ENCODE data around the gene CCDC106. TPM values are rescaled to one million over a fixed set of nuclear protein-coding genes. Genes with fewer than 3 reads are reported as not detected.

CCDC106 gene
- total RNA-seq, 3 donors from 2014 or later: 5.5 to 14.8 (median 6.3) TPM

DNA sequence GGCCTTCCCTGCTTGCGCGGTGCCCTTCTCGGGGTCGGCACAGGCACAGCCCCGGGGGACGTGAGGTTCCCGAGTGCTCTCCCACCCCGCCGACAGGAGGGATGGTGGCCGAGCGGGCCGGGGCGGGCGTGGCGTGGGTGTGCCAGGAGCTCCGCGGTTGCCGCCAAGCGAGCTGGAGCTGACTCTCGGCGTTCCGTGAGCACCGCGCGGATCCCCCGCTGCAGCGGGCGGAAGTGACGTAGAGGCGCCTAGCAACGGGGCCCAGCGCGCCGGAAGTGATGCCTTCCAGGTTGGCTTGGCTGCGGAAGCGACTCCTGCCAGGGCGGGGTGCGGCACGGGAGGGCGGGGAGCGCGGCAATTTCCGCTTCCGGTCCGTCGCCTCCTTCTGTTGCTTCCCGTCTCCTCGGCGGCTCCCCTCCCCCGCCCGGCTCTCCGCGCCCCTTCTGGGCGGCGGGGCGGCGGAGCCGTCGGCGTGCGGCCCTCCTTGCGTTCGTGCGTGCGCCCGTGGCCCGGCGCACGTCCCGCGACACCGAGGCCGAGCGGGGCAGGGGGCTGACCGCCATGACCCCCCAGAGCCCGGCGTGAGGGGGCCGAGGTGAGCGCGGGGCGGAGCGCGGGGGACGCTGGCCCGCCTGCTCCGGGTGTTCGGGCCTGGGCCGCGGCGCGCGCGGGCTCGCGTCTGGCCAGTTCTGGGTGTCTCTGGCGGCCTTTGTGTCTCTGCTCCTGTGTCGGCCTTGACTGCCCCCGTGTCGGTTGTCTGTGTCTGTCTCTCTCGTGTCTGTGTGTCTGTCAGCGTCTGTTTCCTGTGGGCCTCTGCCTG, 27.0 kb downstream of the CCDC106 start, which contains the start of gene EPN1:
Gene EPN1, plus strand, starts transcription at position 386 of the 820 bp plus-strand sequence. CDS start 3,402 bp downstream, outside the sequence.
- H3K36me3 ChIP-seq (ENCODE audit: low read depth): peaks cover 5% of the 10 kb centered on the region
- peaks cover 37% of the 10 kb centered on the region for H3K4me1 ChIP-seq (ENCODE audit: low read depth)
- peak; percentile 93 for ATAC-seq
- intact Hi-C loops (cut with DNase I, micrococcal nuclease): no loop called here
- peak within 1 kb of the TSS; percentile 85 for H3K4me3 ChIP-seq
- H3K9me3 ChIP-seq: no peaks in the 10 kb centered on the region
- TF ChIP-seq, protein P1, sequence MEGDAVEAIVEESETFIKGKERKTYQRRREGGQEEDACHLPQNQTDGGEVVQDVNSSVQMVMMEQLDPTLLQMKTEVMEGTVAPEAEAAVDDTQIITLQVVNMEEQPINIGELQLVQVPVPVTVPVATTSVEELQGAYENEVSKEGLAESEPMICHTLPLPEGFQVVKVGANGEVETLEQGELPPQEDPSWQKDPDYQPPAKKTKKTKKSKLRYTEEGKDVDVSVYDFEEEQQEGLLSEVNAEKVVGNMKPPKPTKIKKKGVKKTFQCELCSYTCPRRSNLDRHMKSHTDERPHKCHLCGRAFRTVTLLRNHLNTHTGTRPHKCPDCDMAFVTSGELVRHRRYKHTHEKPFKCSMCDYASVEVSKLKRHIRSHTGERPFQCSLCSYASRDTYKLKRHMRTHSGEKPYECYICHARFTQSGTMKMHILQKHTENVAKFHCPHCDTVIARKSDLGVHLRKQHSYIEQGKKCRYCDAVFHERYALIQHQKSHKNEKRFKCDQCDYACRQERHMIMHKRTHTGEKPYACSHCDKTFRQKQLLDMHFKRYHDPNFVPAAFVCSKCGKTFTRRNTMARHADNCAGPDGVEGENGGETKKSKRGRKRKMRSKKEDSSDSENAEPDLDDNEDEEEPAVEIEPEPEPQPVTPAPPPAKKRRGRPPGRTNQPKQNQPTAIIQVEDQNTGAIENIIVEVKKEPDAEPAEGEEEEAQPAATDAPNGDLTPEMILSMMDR (IDR thresholded peaks at IDR 0.05): no peak
- peak; percentile 95 to 99 (median 97) for DNase-seq

DNA sequence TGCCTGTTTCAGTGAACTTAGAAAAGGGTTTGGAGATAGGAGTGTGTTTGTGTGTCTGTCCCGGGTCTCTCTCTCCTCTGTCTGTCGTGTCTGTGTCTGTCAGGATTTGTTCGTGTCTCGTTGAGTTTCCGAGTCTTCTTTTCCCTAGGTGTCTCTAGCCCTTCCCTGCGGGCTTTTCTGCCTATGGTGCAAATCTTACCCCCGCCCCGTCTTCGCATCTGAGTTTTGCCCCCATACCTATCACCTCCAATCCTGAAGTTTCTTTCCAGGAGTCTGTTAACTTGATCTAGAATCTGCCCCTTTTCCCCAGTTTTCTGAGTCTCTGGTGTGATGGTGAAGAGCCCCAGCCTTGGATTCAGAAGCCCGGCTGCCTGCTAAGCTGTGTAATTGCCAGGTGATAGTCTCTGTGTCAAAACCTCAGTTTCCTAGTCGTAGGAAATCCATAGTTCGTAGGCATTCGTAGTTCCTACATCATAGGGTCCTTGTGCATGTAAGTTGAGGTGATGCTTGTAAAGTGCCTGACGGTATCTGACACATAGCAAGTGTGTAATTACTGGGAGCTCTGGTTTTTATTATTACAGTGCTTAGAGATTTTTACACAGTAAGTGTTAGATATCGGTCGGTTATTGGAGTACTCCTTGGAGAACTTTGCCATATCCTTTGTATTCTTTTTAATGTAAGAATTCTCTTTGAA, 27.8 kb downstream of the CCDC106 start:
- H3K4me3 ChIP-seq: peak overlapping the region; percentile 85
- peaks cover 37% of the 10 kb centered on the region for H3K4me1 ChIP-seq (ENCODE audit: low read depth)

GRCh38 chr19:55676383-55676782, 28.4 kb downstream of the CCDC106 start:
- ATAC-seq (no peak), DNase-seq (no peak)
- peaks cover 37% of the 10 kb centered on the region for H3K4me1 ChIP-seq (ENCODE audit: low read depth)

More for the DNA sequence above, 27.8 kb downstream of the CCDC106 start:
- Histone ChIP-seq H3K9me3 (no peaks in the 10 kb centered on the region), H3K36me3 (ENCODE audit: low read depth) (peaks cover 5% of the 10 kb centered on the region)
- TF ChIP-seq, protein P1 (IDR thresholded peaks at IDR 0.05): no peak
- ATAC-seq (no peak), DNase-seq (no peak)
- intact Hi-C loops (cut with DNase I, micrococcal nuclease): no loop called here

DNA sequence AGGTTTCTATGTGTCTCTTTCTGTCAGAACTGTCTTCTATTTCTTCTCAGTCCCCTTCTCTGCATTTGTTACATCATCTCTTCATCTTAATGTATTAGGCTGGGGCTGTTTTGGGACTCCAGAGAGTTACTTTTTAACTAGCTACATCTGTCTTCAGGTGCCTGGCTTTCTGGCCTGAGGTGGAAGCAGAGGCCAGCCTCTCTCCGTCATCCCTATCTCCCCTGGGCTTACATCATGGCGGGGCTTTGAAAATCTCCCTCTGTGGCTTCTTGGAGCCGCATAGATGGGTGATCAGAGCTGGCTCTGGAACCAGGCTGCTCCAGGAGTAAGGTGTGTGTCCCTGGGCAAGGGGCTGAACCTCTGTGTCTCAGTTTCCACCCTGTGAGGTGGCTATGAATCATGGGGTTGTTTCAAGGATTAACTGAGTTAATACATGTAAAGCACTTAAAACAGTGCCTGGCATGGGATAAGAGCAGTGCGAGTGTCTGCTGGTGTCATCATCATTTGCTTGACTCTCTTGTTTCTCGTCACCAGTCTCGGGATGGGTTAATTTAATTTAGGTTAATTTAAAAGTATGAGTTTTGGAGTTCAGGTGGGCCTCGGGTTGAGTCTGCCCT, 29.0 kb downstream of the CCDC106 start:
- no peak for DNase-seq
- Histone ChIP-seq H3K36me3 (ENCODE audit: low read depth) (peaks cover 5% of the 10 kb centered on the region), H3K9me3 (no peaks in the 10 kb centered on the region), H3K4me3 (no peak overlapping the region), H3K4me1 (ENCODE audit: low read depth) (peaks cover 42% of the 10 kb centered on the region)
- TF ChIP-seq, protein P1 (IDR thresholded peaks at IDR 0.05): no peak
- ATAC-seq: no peak
- intact Hi-C loops (cut with DNase I, micrococcal nuclease): no loop called here

More at GRCh38 chr19:55676383-55676782, 28.4 kb downstream of the CCDC106 start:
- Histone ChIP-seq H3K36me3 (ENCODE audit: low read depth) (peaks cover 5% of the 10 kb centered on the region), H3K9me3 (no peaks in the 10 kb centered on the region), H3K4me3 (no peak overlapping the region)
- TF ChIP-seq, protein P1 (IDR thresholded peaks at IDR 0.05): no peak
- intact Hi-C loops (cut with DNase I, micrococcal nuclease): no loop called here

DNA sequence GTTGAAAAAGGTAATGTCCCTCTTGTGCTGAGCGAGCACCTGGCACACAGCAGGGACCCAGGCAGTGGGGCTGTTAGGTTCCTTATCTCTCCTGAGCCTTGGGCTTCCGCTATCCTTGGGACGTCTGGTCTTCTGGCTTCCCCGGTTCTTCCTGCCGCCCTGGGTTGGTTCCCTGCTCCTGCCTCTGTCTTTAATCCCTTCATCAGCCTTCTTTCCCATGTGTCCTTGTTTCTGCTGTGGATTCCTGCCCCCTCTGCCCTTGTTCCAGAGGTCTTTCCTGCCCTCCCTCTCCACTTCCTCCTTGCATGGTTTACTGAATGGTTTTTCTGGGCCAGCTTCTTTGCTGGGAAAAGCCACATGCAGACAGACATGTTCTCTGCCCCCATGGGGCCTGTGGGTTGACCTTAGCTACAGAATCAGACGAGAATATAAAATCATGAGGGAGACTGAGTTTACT, 29.6 kb downstream of the CCDC106 start:
- Histone ChIP-seq H3K9me3 (no peaks in the 10 kb centered on the region), H3K4me3 (no peak overlapping the region), H3K36me3 (ENCODE audit: low read depth) (peaks cover 5% of the 10 kb centered on the region), H3K4me1 (ENCODE audit: low read depth) (peaks cover 46% of the 10 kb centered on the region)
- intact Hi-C loops (cut with DNase I, micrococcal nuclease): no loop called here
- TF ChIP-seq, protein P1 (IDR thresholded peaks at IDR 0.05): no peak
- DNase-seq (no peak), ATAC-seq (peak; percentile 33)
